ENCODE results near the gene CGB8. TPM values are rescaled to one million over a fixed set of nuclear protein-coding genes. Genes with fewer than 3 reads are reported as not detected.

The CGB8 gene
- total and polyA plus RNA-seq, 4 donors: not detected

Small RNA genes lying within 50 kb of the gene (small RNA-seq; reads per million reads assigned to genes)
- gene MIR6798 (not detected), gene RN7SL708P (not detected)

Other genes with a start within 250 kb of the CGB8 start
- gene BCAT2, start 238.1 kb downstream of the CGB8 start, total RNA-seq: 1 to 10 TPM; 8.9 to 9.2 TPM
- 10 to 100 TPM in 1 of 2 donors, 1 to 10 TPM in 1; 7.8 to 35.8 TPM for gene BCAT2, start 238.1 kb downstream of the CGB8 start, polyA plus RNA-seq
- gene HSD17B14, start 212.6 kb downstream of the CGB8 start, total RNA-seq: 10 to 100 TPM in 1 of 2 donors, 1 to 10 TPM in 1; 3.7 to 11.2 TPM
- 10 to 100 TPM in 1 of 2 donors, 1 to 10 TPM in 1; 4.9 to 12.6 TPM for gene HSD17B14, start 212.6 kb downstream of the CGB8 start, polyA plus RNA-seq
- gene PLEKHA4, start 180.5 kb downstream of the CGB8 start, total RNA-seq: 1 to 10 TPM; 4.4 to 7.3 TPM
- 10 to 100 TPM in 1 of 2 donors, 1 to 10 TPM in 1; 5.3 to 17.2 TPM for gene PLEKHA4, start 180.5 kb downstream of the CGB8 start, polyA plus RNA-seq
- gene PPP1R15A, start 176.7 kb downstream of the CGB8 start, total RNA-seq: 10 to 100 TPM; 13.2 to 52.5 TPM
- gene PPP1R15A, start 176.7 kb downstream of the CGB8 start, polyA plus RNA-seq: 1 to 10 TPM; 5.6 to 9.3 TPM
- under 1 TPM in 1 of 2 donors, not detected in 1; 0.05 TPM for gene TULP2, start 150.4 kb downstream of the CGB8 start, total RNA-seq
- gene TULP2, start 150.4 kb downstream of the CGB8 start, polyA plus RNA-seq: under 1 TPM; 0.03 to 0.19 TPM
- gene NUCB1, start 148.8 kb downstream of the CGB8 start, total RNA-seq: 100 to 1,000 TPM; 196 to 280 TPM
- 100 to 1,000 TPM; 186 to 775 TPM for gene NUCB1, start 148.8 kb downstream of the CGB8 start, polyA plus RNA-seq
- 1 to 10 TPM in 1 of 2 donors, not detected in 1; 1.3 TPM for gene DHDH, start 115.4 kb downstream of the CGB8 start, total RNA-seq
- gene DHDH, start 115.4 kb downstream of the CGB8 start, polyA plus RNA-seq: under 1 TPM in 1 of 2 donors, not detected in 1; 0.16 TPM
- 10 to 100 TPM; 10.8 to 18.7 TPM for gene BAX, start 94.2 kb downstream of the CGB8 start, total RNA-seq
- 10 to 100 TPM; 10.5 to 27.0 TPM for gene BAX, start 94.2 kb downstream of the CGB8 start, polyA plus RNA-seq
- gene FTL, start 83.8 kb downstream of the CGB8 start, total RNA-seq: 1,000 to 10,000 TPM; 2,528 to 9,360 TPM
- gene FTL, start 83.8 kb downstream of the CGB8 start, polyA plus RNA-seq: over 10,000 TPM; 15,042 to 16,395 TPM
- 1 to 10 TPM; 8.4 to 8.7 TPM for gene GYS1, start 55.8 kb downstream of the CGB8 start, total RNA-seq
- gene GYS1, start 55.8 kb downstream of the CGB8 start, polyA plus RNA-seq: 1 to 10 TPM; 2.6 to 4.2 TPM
- 10 to 100 TPM; 52.5 to 80.1 TPM for gene RUVBL2, start 55.2 kb downstream of the CGB8 start, total RNA-seq
- gene RUVBL2, start 55.2 kb downstream of the CGB8 start, polyA plus RNA-seq: 10 to 100 TPM; 29.6 to 46.7 TPM
- gene LHB, start 32.0 kb downstream of the CGB8 start, total RNA-seq: not detected
- gene LHB, start 32.0 kb downstream of the CGB8 start, polyA plus RNA-seq: not detected
- gene CGB3, start 24.8 kb downstream of the CGB8 start, total RNA-seq: not detected
- not detected for gene CGB3, start 24.8 kb downstream of the CGB8 start, polyA plus RNA-seq
- not detected for gene CGB2, start 17.2 kb downstream of the CGB8 start, total RNA-seq
- gene CGB2, start 17.2 kb downstream of the CGB8 start, polyA plus RNA-seq: not detected
- gene CGB1, start 12.2 kb downstream of the CGB8 start, total RNA-seq: not detected
- not detected for gene CGB1, start 12.2 kb downstream of the CGB8 start, polyA plus RNA-seq
- gene CGB5, start 5.3 kb downstream of the CGB8 start, total RNA-seq: not detected
- not detected for gene CGB5, start 5.3 kb downstream of the CGB8 start, polyA plus RNA-seq
- not detected for gene CGB7, start 8.6 kb upstream of the CGB8 start, total RNA-seq
- gene CGB7, start 8.6 kb upstream of the CGB8 start, polyA plus RNA-seq: not detected
- not detected for gene NTF4, start 15.7 kb upstream of the CGB8 start, total RNA-seq
- not detected for gene NTF4, start 15.7 kb upstream of the CGB8 start, polyA plus RNA-seq
- gene KCNA7, start 23.6 kb upstream of the CGB8 start, total RNA-seq: not detected
- gene KCNA7, start 23.6 kb upstream of the CGB8 start, polyA plus RNA-seq: not detected
- gene SNRNP70, start 36.3 kb upstream of the CGB8 start, total RNA-seq: 100 to 1,000 TPM; 118 to 166 TPM
- 10 to 100 TPM; 34.2 to 71.6 TPM for gene SNRNP70, start 36.3 kb upstream of the CGB8 start, polyA plus RNA-seq
- 1 to 10 TPM; 2.2 to 3.8 TPM for gene LIN7B, start 65.3 kb upstream of the CGB8 start, total RNA-seq
- 1 to 10 TPM; 2.7 to 3.0 TPM for gene LIN7B, start 65.3 kb upstream of the CGB8 start, polyA plus RNA-seq
- gene C19orf73, start 70.0 kb upstream of the CGB8 start, total RNA-seq: 1 to 10 TPM in 1 of 2 donors, under 1 TPM in 1; 0.56 to 1.4 TPM
- 1 to 10 TPM; 1.9 to 2.1 TPM for gene C19orf73, start 70.0 kb upstream of the CGB8 start, polyA plus RNA-seq
- 1 to 10 TPM; 1.5 to 2.1 TPM for gene PPFIA3, start 70.4 kb upstream of the CGB8 start, total RNA-seq
- 1 to 10 TPM; 2.6 to 4.6 TPM for gene PPFIA3, start 70.4 kb upstream of the CGB8 start, polyA plus RNA-seq
- gene HRC, start 106.3 kb upstream of the CGB8 start, total RNA-seq: 1 to 10 TPM; 1.2 TPM
- under 1 TPM; 0.25 to 0.51 TPM for gene HRC, start 106.3 kb upstream of the CGB8 start, polyA plus RNA-seq
- gene TRPM4, start 108.7 kb upstream of the CGB8 start, total RNA-seq: 10 to 100 TPM in 1 of 2 donors, 1 to 10 TPM in 1; 8.1 to 11.0 TPM
- 10 to 100 TPM; 15.4 to 31.2 TPM for gene TRPM4, start 108.7 kb upstream of the CGB8 start, polyA plus RNA-seq

Measured in liver (tissue), 5 donors.